HG03135 (cell line): ENCODE data around the gene APRT.
"Not testable (repeated sequence)": the region's sequence is repeated elsewhere in the genome, so short reads cannot be mapped to it uniquely, and the experiment has no call there.

Experiments
- ATAC-seq: cut with Tn5 transposase; IDR thresholded peaks from one replicate; pipeline ENCODE4 v1.9.1; 2021; ENCODE audit warnings: mild to moderate bottlenecking, moderate library complexity; ENCODE audit not compliant: unreplicated experiment

The APRT gene

DNA sequence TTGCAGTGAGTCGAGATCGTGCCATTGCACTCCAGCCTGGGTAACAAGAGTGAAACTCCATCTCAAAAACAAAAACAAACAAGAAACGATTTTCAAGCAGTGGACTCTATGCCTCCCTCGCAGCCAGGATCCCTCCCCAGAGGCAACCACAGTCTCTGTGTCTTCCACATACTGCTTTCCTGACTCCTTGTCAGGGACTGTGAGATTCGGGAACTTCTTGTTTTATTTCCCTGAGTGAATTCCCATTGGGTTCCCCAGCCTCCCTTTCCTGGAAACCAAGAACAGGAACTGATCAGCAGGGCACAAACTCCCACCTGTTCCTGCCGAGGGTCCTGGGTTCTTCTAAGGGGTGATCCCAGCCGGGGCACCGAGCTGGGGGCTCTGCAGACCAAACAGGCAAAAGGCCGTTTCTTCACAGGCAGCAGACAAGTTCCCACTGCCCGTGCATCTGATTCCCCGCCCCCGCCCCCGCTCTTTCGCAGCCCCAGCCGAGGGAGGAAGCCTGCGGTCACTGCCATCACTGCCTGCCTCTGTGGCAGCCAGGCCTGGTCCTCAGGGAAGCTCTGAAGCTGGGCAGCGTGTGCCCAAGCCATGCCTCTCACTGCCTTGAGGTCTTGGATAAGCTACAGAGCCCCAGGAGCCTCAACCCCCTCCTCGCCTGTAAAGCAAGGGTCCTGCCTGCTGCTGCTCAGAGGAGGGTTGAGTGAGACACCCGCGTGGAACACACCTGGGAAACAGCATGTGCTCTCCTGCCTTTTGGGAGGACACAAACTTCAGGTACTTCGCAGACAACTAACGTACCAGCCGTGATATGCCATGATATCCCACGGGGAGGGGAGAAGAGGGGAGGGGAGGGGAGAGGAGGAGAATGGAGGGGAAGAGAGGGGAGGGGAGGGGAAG, 21.2 kb downstream of the APRT start:
- ATAC-seq = no peak

DNA sequence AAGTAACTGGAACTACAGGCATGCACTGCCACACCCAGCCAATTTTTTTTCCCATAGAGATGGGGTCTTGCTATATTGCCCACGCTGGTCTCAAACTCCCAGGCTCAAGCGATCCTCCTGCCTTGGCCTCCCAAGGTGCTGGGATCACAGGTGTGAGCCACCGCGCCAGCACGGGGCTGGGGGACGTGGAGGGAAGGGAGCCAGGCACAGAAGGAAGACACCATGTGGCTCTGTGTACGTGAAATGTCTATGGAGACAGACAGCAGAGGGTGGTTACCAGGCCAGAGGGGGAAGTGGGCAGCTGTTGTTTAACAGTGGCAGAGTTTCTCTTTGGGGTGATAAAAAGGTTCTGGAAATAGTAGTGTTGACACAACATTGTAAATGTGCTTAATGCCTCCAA, 22.1 kb downstream of the APRT start:
- ATAC-seq = no peak

DNA sequence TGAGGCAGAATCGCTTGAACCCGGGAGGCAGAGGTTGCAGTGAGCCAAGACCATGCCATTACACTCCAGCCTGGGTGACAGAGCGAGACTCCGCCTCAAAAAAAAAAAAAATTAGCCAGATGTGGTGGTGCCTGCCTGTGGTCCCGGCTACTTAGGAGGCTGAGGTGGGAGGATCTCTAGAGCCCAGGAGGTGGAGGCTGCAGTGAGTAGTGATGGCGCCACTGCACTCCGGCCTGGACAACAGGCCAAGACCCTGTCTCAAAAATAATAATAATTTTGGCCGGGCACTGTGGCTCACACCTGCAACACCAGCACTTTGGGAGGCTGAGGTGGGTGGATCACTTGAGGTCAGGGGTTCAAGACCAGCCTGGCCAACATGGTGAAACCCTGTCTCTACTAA, 23.0 kb downstream of the APRT start:
- not testable (repeated sequence) for ATAC-seq

DNA sequence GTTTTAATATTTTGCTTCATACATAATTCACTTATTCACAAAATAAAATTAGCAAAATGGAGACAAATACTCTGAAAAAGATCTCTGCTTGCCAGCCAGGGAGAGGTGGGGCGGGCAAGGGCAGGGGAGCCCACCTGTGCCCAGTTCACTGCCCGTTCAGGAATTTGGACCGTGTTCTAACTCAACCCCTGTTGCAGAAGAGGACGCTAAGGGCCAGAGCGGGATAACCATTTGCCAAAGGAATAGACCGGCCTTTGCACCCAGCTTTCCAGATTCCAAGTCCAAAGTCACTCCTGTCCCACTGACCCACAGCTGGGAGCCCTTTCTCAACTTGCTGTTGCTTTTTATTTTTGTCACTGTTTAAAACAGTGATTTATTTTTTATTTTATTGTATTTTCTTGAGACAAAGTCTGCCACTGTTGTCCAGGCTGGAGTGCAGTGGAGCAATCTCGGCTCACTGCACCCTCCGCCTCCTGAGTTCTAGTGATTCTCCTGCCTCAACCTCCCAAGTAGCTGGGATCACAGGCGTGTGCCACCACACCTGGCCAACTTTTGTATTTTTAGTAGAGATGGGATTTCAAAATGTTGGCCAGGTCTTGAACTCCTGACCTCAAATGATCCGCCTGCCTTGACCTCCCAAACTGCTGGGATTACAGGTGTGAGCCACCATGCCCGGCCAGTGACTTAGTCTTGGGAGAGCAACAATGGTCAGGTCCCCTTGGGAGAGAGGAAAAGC, 24.0 kb downstream of the APRT start:
- ATAC-seq = no peak

DNA sequence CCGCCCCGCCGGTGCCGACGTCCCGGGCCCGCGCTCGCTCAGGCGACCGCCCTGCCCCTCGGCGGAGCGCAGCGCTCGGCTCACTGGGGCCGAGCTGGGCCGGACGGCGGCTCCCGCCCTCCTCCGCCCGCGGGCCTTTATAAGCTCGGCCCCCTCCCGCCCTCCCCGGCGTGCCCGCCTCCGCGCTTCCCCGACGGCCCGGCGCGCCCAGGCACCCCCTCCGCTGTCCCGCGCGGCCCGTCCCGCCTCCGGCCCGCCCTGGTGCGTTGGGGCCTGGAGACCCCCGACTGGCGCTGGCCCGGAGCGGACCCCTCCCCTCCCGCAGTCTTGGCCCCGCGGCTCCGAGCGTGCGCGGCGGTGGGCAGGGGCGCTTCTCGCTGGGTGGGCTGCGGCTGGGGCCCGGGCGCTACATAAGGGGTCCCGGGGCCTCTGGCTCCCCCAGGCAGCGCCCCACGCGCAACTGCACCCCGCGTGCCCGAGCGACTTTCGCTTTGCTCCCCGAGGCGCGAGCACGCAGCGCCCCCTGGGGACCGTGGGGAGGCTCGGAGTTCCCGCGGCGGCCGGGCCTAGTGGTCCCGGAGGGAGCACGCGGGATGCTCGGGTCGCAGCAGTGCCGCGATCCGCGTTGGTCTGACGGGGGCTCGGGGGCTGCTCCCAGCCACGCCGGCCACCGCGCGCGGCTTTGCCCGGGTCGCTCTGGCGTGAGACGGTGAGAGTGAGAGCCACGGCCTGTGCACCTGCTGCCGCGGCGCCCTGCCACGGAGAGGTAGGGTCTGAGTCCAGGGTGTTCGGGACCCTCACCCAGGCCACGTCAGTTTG, 26.4 kb downstream of the APRT start, which contains the start of gene PIEZO1:
TSS of gene PIEZO1 (minus strand) at position 115 of the 819 bp plus-strand sequence. CDS start 256 bp downstream, outside the sequence.
- peak; percentile 32 for ATAC-seq

DNA sequence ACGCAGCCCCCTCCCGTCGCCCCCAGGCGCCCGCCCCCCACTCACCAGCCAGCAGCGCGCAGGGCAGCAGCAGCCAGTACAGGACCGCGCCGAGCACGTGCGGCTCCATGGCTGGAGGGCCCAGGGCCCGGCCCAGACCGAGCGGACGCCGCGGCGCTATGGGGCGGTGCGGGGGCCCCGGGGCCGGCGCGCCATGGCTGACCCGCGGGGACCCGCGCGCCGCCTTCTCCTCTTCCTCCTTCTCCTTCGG, 26.9 kb downstream of the APRT start:
- ATAC-seq = peak; percentile 15

DNA sequence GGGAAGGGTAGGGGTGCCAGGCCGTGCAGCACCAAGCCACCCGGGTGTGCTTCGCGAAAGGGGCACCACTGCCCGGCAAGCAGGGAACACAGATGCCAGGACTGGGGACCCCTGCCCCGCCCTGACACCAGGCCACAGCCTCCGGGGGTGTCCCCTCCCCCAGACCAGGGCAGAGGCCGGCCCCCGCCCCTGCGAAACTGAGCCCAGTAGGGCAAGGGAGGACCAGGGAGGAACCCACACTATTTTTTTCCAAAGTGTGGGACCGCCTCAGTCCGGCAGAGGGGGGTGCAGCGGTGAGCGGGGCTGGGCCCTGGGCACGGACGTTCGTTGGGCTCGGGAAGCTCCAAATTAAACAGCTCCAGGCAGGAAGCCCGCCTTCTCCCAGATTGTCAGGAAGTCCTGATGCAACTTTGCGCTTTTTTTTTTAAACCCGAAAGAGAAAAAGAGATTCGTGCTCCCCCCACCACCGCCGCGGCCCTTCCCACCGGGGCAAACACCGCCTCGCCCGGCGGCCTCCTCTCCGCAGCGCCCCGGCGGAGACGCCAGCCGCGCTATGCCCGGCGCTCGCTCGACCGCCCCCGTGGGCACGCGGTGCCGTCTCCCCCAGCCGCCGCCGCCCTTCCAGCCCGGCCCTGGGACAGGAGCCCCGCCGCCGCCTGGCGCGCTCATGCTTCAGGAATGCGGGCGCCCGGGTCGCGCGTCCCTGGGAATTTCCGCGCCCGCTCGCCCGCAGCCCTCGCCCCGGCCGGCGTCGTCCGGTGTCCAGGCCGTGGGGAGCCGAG, 27.5 kb downstream of the APRT start:
- no peak for ATAC-seq

DNA sequence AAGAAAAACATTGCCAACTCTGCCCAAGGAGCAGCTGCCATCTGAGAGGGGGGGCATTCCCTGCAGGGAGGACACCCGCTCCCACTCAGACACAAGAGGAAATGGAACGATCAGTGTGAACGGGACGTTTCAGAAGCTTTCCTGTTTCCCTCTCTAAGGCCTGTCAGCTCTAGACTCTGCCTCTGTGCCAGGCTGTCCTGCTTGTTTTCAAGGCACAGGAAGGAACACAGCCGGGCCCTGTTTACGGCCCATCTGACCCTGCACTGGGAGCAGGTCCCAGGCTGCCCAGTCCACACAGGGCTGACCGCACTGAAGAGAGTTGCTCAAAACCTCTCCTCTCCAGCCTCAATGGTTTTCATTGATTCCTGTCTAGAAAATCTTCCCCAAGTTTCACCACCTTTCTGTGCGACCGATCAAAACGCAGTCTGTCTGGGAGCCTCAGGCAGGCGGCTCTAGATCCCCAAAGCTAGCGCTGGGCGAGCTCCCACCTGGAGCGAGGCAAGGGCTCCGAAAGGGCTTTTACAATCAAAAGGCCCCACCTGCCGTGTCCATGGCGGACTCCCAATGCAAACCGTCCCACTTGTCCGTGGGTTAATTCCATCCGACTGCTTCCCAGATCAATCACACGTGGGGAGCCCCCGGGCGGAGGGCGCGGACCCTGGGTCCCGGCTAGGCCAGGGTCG, 28.2 kb downstream of the APRT start:
- ATAC-seq = no peak

DNA sequence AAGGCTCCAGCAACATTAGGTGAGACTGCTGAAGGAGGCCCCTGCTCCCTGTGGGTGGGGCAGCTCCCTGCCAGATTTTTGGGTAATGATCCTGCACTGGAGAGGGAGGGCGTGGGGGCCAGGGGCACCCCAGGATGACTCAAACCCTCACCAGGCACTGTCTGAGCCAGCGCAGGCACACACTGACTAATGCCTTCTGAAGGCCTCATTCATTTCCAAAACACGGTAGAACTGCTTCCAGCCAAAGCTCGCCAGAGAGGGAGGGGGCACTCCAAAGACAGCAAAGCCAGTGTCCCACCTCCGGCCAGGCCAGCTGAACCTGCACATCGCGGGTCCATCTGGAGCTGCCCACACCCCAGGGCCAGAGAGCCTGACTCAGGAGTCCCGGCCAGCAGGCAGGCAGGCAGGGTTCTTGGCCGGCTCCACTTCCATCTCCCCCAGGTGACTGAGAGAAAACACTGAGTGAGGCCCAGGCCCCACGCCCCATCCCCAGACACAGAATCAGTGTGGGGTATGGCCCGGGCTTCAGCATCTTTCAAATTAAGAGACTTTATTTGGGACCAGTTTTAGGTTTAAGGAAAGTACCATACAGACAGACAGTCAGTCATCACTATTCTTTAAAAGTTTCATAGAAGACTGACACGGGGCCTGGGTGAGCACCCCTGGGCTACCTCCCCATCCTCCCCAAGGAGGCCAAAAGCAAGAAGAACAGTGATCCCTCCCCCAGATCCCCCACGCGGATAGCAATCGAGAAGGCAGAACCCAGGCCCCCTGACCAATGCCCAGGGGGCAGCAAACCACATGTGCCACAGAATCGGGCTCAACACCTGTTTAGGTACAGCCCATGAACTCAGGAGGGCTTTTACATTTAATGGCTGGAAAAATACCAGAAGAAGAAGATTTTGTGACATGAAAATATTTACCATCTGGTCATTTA, 29.0 kb downstream of the APRT start:
- no peak for ATAC-seq

DNA sequence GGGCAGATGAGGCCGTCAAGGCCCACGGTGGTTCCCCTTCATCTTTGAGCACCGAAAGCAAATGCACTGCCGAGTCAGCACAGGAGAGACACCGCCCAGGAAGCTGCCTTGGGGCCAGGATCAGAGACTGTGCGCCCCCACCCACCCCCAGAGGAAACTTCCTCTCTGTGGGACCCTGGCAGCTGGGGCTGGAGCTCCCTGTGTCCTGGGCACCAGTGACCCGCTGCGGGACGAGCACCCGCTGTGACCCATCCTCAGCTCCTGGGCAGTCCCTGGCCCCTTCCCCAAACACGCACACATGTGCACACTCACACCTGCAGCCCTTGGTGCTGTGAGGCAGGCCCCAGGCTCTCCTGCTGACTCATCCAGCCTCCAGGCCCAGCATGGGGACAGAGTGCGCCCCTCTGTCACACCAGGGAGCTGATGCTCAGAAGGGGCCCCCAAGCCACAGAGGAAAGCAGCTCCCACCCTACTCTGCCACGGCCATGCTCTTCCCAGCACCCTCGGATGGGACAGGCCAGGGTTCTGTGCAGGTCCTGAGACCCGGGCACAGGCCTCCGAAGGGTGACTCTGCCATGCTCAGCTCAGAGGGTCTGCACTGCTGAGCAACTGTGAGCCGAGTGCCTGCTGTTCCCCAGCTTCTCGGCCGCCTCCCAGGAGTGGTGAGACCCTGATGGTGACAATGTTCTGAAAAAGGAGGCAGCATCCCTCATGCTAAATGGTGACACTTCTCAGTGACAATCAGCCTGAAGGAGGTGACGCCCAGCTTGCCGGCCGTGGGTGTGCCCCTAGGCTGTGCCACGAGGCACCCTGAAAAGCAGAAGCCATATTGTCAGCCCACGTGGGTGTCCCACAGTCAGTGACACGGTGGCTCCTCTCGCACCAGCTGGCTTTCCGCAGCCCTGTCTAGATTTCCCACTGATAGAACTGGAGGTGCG, 30.3 kb downstream of the APRT start:
- ATAC-seq = no peak

DNA sequence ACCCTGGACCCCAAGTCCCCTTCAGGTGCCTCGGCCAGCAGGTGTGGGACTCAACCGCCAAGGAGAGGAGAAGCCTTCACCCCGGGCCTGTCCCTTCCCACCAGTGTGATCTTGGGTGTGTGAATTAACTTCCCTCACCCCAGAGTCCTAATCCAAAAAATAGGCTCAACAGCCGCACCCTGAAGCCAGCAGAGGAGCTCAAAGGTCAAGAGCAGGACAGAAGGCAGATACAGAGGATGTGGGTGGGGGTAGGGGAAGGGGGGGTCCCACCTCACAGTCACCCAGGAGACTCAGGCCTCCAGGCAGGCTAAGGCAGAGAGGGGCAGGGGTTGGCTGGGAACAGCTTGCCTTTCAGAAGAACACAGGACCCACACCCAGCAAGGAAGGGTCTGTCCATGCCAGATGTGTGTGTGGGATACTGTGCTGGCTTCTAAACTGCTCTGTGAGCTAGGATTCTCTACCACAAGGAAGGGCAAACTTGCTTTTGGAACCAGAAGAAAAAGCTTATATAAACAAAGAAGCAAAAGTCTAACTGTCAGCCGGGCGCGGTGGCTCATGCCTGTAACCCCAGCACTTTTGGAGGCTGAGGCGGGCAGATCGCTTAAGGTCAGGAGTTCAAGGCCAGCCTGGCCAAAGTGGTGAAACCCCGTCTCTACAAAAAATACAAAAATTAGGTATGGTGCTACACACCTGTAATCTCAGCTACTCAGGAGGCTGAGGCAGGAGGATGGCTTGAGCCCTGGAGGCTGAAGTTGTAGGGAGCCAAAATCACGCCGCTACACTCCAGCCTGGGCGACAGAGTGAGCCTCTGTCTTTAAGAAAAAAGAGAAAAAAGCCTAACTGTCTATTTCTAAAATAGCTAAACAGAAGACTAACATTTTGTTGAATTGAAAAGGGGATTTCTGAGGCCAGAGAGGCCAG, 31.3 kb downstream of the APRT start:
- ATAC-seq = no peak

DNA sequence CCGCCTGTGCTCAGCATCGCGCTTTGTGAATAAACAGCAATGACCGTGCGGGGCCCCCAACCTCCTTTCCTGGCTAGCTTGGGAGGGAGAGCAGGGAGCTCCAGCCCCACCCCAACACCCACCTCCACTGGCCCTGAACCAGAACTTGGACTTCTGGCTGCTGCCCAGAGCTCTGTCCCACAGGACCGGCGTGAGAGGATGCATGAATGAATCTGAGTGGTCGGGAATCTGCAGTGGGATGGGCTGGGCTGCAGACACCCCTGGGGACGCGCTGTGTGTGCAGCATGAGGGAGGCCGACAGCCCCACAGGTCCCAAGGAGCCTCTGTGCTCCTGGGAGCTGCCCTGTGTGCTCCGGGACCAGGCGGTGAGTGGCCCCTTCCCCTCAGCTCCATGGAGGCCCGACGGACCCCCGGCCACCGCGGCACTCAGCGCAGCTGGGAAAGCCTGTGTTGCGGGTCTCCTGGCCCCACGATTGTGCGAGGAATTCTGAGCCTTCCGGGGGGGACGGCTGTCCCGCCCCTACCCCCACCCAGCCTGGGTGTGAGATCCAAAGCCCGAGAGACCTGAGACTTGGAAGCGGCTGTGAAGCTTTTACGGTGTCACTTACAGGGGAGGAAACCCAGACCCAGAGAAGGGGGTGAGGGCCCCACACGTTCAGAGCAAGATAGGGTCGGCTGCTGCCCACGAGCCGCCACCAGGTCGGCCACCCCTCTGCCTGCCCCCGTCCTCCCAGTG, 32.2 kb downstream of the APRT start:
- no peak for ATAC-seq

DNA sequence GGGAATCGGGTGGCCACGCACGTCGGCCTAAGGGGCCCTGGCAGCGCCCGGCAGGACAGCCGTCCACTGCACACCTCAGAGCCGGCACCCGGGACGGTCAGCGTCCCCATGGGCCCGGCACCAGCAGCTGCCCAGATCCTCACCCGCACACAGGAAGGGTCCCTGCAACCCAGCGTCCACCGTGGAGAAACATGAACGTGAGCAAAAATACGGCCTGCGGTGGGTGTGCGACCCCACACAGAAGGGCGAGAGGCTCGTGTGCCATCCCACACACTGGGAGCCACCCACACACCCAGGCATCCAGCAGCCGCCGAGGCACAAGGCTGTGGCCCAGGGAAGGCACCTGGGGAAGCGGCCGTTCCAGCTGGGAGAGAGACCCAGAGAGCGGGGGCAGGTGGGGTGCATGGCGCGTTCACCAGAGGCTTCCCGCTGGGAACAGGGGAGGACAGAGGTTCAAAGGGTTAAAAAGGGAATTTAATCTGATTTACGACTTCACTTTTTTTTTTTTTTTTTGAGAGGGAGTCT, 33.1 kb downstream of the APRT start:
- no peak for ATAC-seq

DNA sequence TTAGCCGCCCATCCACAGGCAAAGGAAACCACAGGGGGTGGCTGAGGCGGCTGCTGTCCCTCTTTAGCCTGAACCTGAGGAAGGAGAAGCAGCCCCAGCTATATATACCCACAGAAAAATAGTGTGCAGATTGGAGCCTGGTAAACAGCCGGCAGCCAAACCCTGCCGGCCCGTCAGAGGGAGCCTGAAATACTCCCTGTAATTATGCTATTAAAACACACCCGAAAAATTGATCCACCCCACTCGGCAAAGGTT, 33.5 kb downstream of the APRT start:
- ATAC-seq = no peak

DNA sequence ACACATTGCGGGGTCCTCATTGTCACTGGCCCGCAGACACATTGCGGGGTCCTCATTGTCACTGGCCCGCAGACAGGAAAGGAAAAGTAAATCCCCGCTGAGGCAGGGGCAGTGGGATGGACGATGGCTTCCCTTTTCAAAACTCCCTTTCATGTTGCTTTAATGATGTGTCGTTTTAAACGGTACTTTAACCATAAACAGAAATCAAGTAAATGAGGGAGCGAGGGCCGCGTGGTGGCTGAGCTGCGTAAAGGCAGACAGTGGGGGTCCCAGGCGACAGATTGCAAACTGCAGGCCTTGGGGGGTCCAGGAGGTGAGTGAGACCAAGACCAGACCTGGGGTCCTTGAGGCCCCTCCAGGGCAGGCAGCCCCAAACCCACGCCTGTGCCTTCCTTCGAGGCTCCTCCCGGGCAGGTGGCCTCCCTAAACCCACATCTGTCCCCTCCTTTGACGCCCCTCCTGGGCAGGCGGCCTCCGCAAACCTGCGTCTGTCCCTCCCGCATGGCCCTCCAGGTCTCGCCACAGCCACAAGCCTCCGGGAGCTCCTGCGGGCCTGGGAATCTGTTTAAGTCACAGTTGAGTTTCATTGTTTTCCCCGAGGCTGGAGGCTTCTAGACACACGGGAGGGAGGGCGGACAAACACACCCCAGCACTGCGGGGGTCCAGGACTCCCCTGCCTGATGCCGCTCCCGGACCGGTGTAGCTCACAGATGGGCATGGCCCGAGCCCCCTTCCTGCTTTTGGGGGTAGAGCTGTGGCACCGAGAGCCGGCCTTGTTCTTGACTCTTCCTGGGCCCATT, 34.1 kb downstream of the APRT start:
- no peak for ATAC-seq
